GM12872 (cell line): ENCODE measurements around the gene FGF12.

Source experiments
- TF ChIP-seq, protein P1 (sequence below): IDR thresholded peaks from 3 replicates; pipeline ENCODE4 v1.5.1; 2011; ENCODE audit warnings: low read depth, mild to moderate bottlenecking, low read length, moderate library complexity; ENCODE audit not compliant: insufficient read depth

Gene FGF12

DNA sequence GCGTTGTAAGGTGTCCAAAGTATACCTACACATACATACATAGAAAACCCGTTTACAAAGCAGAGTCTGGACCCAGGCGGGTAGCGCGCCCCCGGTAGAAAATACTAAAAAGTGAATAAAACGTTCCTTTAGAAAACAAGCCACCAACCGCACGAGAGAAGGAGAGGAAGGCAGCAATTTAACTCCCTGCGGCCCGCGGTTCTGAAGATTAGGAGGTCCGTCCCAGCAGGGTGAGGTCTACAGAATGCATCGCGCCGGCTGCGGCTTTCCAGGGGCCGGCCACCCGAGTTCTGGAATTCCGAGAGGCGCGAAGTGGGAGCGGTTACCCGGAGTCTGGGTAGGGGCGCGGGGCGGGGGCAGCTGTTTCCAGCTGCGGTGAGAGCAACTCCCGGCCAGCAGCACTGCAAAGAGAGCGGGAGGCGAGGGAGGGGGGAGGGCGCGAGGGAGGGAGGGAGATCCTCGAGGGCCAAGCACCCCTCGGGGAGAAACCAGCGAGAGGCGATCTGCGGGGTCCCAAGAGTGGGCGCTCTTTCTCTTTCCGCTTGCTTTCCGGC, 318.6 kb downstream of the FGF12 start:
- TF ChIP-seq, protein P1, sequence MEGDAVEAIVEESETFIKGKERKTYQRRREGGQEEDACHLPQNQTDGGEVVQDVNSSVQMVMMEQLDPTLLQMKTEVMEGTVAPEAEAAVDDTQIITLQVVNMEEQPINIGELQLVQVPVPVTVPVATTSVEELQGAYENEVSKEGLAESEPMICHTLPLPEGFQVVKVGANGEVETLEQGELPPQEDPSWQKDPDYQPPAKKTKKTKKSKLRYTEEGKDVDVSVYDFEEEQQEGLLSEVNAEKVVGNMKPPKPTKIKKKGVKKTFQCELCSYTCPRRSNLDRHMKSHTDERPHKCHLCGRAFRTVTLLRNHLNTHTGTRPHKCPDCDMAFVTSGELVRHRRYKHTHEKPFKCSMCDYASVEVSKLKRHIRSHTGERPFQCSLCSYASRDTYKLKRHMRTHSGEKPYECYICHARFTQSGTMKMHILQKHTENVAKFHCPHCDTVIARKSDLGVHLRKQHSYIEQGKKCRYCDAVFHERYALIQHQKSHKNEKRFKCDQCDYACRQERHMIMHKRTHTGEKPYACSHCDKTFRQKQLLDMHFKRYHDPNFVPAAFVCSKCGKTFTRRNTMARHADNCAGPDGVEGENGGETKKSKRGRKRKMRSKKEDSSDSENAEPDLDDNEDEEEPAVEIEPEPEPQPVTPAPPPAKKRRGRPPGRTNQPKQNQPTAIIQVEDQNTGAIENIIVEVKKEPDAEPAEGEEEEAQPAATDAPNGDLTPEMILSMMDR, result no peak

- TF ChIP-seq, protein P1, result no peak
These were observed 319.2 kb downstream of the FGF12 start for GRCh38 chr3:192408007-192408646.

DNA sequence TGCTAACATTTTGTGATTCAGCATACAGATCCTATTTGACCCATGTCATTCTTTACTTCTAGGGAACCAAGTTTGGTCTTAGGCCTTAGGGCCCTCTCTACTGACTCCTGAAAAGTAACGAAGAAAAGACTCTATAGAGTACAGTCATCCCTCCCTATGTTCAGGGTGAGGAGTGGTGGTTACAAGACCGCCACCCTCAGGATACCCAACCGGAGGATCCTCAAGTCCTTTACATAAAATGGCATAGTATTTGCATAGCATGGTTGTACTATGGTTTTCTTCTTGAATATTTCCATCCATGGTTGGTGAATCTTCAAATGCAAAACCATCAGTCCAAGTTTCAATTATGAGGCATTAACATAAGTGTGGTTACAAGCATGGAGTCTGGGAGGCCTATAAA, 327.6 kb downstream of the FGF12 start:
- TF ChIP-seq, protein P1, result no peak

- TF ChIP-seq, protein P1, result no peak
These were observed 330.3 kb downstream of the FGF12 start for GRCh38 chr3:192397012-192397411.

DNA sequence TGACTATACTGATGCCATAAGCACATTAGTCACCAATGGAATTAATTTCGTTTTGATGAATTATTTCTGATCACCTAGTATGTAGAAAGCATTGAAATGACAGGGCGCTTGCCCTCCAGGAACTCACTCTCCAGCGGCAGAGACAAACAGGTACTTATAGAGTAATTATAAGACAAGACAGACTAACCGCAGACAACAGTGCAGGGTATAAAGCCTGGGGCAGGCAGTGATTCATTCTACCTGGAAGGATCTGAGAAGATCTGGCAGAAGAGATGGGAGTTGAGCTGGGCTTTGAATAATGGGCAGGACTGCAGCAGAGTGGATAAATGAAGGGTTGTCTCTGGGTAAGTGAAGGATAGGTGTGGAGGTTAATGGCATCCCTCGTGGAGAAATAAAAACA, 331.8 kb downstream of the FGF12 start:
- TF ChIP-seq, protein P1, result no peak

DNA sequence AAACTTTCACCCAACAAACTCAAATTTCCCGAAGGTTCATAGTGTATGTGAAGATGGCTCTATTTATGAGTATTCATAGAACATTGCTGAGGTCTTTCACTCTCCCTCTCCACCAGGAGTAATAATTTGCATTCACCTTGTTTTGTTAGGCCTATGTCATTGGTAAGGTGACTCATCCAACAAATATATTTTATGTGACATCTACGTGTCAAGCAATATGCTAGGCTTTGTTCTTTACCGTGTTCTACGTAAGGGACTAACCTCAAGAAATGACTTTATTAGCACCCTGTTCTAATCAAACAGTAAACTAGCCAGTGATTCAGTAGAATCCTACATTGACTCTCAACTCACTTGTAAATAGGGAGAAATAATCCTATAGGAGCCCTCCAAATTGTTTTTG, 334.4 kb downstream of the FGF12 start:
- TF ChIP-seq, protein P1, result no peak

DNA sequence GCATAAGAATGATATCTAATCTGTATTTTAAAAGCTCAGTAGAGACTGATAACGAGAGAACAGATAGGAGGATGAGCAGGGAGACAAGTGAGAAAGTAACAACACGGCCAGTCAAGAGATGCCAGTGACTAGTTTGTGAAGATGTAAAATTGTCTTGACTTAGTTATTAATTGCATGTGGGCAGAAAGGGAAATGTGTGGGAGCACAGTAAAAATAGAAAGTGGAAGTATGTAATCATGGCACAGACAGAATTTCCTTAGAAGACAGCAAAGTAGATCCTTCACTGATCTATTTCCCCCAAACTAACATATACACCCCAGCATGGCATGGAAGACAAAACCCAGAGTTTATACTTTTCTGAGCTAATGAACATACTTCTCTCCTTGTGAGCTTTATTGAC, 344.5 kb downstream of the FGF12 start:
- TF ChIP-seq, protein P1, result no peak
